Measurements from ENCODE around the gene ENDOG.

Gene ENDOG

GRCh38 chr9:128800061-128800460 lies 18.2 kb upstream of the ENDOG start:
- TF ChIP-seq, protein P1, sequence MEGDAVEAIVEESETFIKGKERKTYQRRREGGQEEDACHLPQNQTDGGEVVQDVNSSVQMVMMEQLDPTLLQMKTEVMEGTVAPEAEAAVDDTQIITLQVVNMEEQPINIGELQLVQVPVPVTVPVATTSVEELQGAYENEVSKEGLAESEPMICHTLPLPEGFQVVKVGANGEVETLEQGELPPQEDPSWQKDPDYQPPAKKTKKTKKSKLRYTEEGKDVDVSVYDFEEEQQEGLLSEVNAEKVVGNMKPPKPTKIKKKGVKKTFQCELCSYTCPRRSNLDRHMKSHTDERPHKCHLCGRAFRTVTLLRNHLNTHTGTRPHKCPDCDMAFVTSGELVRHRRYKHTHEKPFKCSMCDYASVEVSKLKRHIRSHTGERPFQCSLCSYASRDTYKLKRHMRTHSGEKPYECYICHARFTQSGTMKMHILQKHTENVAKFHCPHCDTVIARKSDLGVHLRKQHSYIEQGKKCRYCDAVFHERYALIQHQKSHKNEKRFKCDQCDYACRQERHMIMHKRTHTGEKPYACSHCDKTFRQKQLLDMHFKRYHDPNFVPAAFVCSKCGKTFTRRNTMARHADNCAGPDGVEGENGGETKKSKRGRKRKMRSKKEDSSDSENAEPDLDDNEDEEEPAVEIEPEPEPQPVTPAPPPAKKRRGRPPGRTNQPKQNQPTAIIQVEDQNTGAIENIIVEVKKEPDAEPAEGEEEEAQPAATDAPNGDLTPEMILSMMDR (IDR thresholded peaks at IDR 0.05; ENCODE audit: borderline replicate concordance, control extremely low read depth, extremely low read depth, insufficient read depth, missing control alignments): no peak
- no peak for DNase-seq (ENCODE audit: low spot score)
- in situ Hi-C loops (cut with MboI; ENCODE audit: low sequenced_read_pairs, unreplicated experiment): no loop called here

- TF ChIP-seq, protein P1 (IDR thresholded peaks at IDR 0.05; ENCODE audit: borderline replicate concordance, control extremely low read depth, extremely low read depth, insufficient read depth, missing control alignments): no peak
- in situ Hi-C loops (cut with MboI; ENCODE audit: low sequenced_read_pairs, unreplicated experiment): no loop called here
Observed at GRCh38 chr9:128802482-128802881, 15.8 kb upstream of the ENDOG start.

GRCh38 chr9:128805661-128806060 lies 12.6 kb upstream of the ENDOG start:
- TF ChIP-seq, protein P1 (IDR thresholded peaks at IDR 0.05; ENCODE audit: borderline replicate concordance, control extremely low read depth, extremely low read depth, insufficient read depth, missing control alignments): no peak
- in situ Hi-C loops (cut with MboI; ENCODE audit: low sequenced_read_pairs, unreplicated experiment): no loop called here
- no peak for DNase-seq (ENCODE audit: low spot score)

More at GRCh38 chr9:128802482-128802881, 15.8 kb upstream of the ENDOG start:
- no peak for DNase-seq (ENCODE audit: low spot score)

DNA sequence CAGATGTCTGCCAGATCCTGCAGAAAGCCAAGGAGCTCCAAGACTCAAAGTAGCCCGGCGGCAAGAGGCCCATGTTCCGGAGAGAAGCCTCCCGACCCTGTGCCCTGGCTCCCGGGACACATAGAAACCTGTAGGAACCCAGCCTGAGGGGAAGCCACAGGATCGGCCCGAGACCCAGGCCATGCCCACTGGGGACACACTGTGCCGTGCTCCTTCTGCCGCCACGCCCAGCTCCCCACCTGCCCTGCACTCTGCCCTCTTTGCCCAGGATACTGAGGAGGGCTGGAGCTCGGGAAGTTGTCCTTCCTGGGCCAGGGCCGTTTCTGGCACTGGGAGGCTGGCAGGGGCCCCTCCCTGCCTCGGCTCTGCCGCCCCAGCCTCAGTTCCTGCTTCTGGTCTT lies 10.5 kb upstream of the ENDOG start:
- TF ChIP-seq, protein P1 (IDR thresholded peaks at IDR 0.05; ENCODE audit: borderline replicate concordance, control extremely low read depth, extremely low read depth, insufficient read depth, missing control alignments): no peak
- in situ Hi-C loops (cut with MboI; ENCODE audit: low sequenced_read_pairs, unreplicated experiment): no loop called here
- DNase-seq (ENCODE audit: low spot score): no peak

DNA sequence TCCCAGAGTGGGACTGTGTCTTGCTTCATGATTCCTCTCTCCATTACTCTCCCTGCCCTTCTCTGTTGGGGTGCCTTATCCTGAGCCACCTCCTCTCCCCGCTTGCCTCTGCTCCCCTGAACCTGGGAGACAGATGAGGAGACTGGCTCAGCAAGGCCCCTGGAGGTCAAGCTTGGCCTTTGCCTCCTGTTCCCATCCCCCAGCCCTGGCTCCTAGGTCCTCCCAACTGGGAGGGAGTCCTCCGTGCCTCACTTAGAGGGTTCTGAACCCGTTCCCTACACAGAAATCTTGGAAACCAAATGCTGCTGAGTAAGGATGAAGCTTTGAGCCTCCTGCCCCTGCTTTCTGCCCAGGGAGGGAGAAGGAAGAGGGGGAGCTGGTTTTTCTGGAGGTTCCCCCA lies 9.8 kb upstream of the ENDOG start:
- TF ChIP-seq, protein P1 (IDR thresholded peaks at IDR 0.05; ENCODE audit: borderline replicate concordance, control extremely low read depth, extremely low read depth, insufficient read depth, missing control alignments): no peak
- in situ Hi-C loops (cut with MboI; ENCODE audit: low sequenced_read_pairs, unreplicated experiment): no loop called here
- DNase-seq (ENCODE audit: low spot score): no peak

- no peak for DNase-seq (ENCODE audit: low spot score)
- TF ChIP-seq, protein P1 (IDR thresholded peaks at IDR 0.05; ENCODE audit: borderline replicate concordance, control extremely low read depth, extremely low read depth, insufficient read depth, missing control alignments): no peak
- in situ Hi-C loops (cut with MboI; ENCODE audit: low sequenced_read_pairs, unreplicated experiment): no loop called here
Observed at GRCh38 chr9:128809036-128809599, 9.2 kb upstream of the ENDOG start.
